Gastroesophageal sphincter (tissue), 3 donors: ENCODE measurements around the gene SSBP3.

Experiments used
- CTCF ChIP-seq, 4 experiments: fragments of 200-600 bp in 2 of 4; fragments of 450-650 bp in 2 of 4; sonication (generic) in 1 of 4; IDR thresholded peaks; one replicate each; pipeline ENCODE4 v1.5.1; 2017 to 2019; ENCODE audit warnings: antibody characterized with exemption in 4 of 4, mild to moderate bottlenecking in 2 of 4, moderate library complexity in 2 of 4
- EP300 ChIP-seq: sonication (generic); formaldehyde crosslinking; IDR thresholded peaks from one replicate; pipeline ENCODE4 v1.6.1; 2017; ENCODE audit warnings: antibody characterized with exemption, mild to moderate bottlenecking
- POLR2A ChIP-seq, 2 donors: fragments of 450-650 bp; IDR thresholded peaks; one replicate each; pipeline ENCODE4 v1.6.1; 2017; ENCODE audit warnings: antibody characterized with exemption in 2 of 2, mild to moderate bottlenecking in 2 of 2, moderate library complexity in 1 of 2
- POLR2AphosphoS5 ChIP-seq: sonication (generic); formaldehyde crosslinking; IDR thresholded peaks from one replicate; pipeline ENCODE4 v1.6.1; 2017; ENCODE audit warnings: antibody characterized with exemption

GRCh38 chr1:54342742-54343687 lies 63.2 kb downstream of the SSBP3 start:
- TF ChIP-seq CTCF (IDR thresholded peaks at IDR 0.05) (no peak), POLR2AphosphoS5 (no peak), EP300 (no peak), POLR2A (IDR thresholded peaks at IDR 0.05) (no peak)
